IPS-20b (cell line): ENCODE results near the gene RTF1.

Experiments
- H3K27ac ChIP-seq: one replicate; pipeline ENCODE4 v1.5.1; 2013; ENCODE audit warnings: low read length
- H3K27me3 ChIP-seq: 2 replicates; pipeline ENCODE4 v1.6.1; 2013; ENCODE audit warnings: mild to moderate bottlenecking, low read length, inconsistent platforms; ENCODE audit not compliant: insufficient read depth
- H3K36me3 ChIP-seq: 2 replicates; pipeline ENCODE4 v1.6.1; 2013; ENCODE audit warnings: low read depth, mild to moderate bottlenecking, inconsistent platforms, low read length, moderate library complexity; ENCODE audit not compliant: insufficient read depth
- H3K4me1 ChIP-seq: 2 replicates; pipeline ENCODE4 v1.6.1; 2013; ENCODE audit warnings: mild to moderate bottlenecking, control low read depth, inconsistent platforms, low read length, moderate library complexity; ENCODE audit not compliant: insufficient read depth
- H3K4me3 ChIP-seq: 2 replicates; pipeline ENCODE4 v1.5.1; 2013; ENCODE audit warnings: mild to moderate bottlenecking, low read length, inconsistent platforms
- H3K9ac ChIP-seq: 2 replicates; pipeline ENCODE4 v1.6.1; 2013; ENCODE audit warnings: low read depth, mild to moderate bottlenecking, inconsistent platforms, low read length, moderate library complexity
- H3K9me3 ChIP-seq: 2 replicates; pipeline ENCODE4 v1.6.1; 2013; ENCODE audit warnings: mild to moderate bottlenecking, low read depth, low read length, inconsistent platforms; ENCODE audit not compliant: insufficient read depth

The RTF1 gene

GRCh38 chr15:41501931-41502794, 85.3 kb downstream of the RTF1 start:
- Histone ChIP-seq H3K27ac (no peak overlapping the region), H3K9ac (no peak overlapping the region), H3K9me3 (no peaks in the 10 kb centered on the region), H3K27me3 (peaks cover 98% of the 10 kb centered on the region), H3K36me3 (no peaks in the 10 kb centered on the region), H3K4me1 (no peaks in the 10 kb centered on the region), H3K4me3 (peak overlapping the region; percentile 54)

- H3K4me3 ChIP-seq: peak overlapping the region; percentile 54; the same call in 1 of the 2 replicates
- no peaks in the 10 kb centered on the region for H3K36me3 ChIP-seq
These were observed 86.1 kb downstream of the RTF1 start for GRCh38 chr15:41502795-41503668.

DNA sequence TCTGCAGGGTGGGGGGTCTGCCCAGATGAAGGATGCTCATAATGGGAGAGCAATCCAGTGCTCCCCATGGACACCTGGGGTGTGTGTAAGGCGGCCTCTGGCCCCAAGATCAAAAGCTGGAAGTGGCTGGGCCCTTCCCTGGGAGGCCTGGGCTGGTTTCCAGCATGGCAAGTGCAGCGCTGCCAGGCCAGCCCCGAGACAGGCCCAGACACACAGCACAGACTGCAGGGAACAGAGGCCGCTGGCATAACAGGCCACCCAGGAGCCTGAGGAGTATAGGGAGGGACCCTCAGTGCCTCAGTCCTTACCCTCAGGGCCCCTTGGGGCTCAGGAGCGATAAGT, 86.7 kb downstream of the RTF1 start:
- Histone ChIP-seq H3K27ac (no peak overlapping the region), H3K4me3 (no peak overlapping the region; the same call in 1 of the 2 replicates), H3K4me1 (no peaks in the 10 kb centered on the region), H3K9me3 (no peaks in the 10 kb centered on the region), H3K9ac (no peak overlapping the region), H3K27me3 (peaks cover 97% of the 10 kb centered on the region), H3K36me3 (no peaks in the 10 kb centered on the region)

More at GRCh38 chr15:41502795-41503668, 86.1 kb downstream of the RTF1 start:
- Histone ChIP-seq H3K27me3 (peaks cover 98% of the 10 kb centered on the region), H3K27ac (no peak overlapping the region), H3K4me1 (no peaks in the 10 kb centered on the region), H3K9me3 (no peaks in the 10 kb centered on the region), H3K9ac (no peak overlapping the region)

DNA sequence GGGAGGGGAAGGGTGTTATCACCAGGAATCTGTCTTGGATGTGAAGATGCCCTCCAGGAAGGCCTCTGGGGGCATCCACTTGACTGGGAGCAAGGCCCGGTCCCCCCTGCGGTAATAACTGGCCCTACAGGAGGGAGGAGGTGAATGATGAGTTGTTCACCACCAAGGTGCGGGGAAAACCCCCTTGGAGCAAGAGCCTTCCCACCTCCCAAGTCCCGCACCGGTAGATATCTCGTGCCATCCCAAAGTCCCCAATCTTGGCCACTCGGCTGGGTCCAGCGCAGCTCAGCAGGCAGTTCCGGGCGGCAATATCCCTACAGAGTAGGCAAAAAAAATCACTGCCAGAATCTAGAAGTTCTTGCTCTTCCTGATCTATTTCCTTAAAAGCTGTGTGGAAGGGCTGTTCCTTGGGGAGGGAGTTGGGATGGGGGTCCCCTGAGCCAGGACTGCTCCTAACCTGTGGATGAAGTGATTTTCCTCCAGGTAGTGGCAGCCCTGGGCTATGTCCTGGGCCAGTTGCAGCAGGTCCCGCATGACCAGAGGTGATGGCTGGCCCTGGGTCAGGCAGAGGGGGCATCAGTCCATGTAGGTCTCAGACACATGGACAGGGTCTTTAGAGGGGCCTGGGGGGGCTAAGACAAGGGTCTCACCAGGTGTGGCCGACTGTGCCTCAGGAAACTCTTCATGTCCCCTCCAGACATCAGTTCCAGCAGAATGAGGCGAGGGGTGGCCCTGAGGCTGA, 88.0 kb downstream of the RTF1 start:
- H3K4me3 ChIP-seq: no peak overlapping the region
- H3K27ac ChIP-seq: no peak overlapping the region
- peaks cover 97% of the 10 kb centered on the region for H3K27me3 ChIP-seq
- no peaks in the 10 kb centered on the region for H3K9me3 ChIP-seq
- no peaks in the 10 kb centered on the region for H3K4me1 ChIP-seq
- H3K9ac ChIP-seq: no peak overlapping the region
- H3K36me3 ChIP-seq: no peaks in the 10 kb centered on the region

DNA sequence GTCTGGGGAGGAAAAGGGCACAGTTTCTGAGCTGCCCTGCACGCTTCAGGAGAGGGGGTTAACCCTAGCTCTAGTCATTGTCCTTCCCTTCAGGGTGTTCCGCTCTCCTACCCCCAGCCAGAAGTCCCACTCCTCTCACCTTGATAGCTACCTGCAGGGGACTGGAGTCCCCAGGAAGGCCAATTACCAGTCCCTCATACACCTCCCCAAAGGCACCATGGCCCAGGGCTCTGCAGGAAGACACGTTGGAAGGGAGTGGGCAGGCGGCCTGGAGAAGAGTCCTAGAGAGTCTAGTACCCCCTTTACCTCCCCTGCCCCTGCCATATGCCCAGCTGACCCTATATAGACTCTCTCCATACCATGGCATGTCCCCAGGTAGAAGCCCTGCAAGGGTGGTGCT, 88.9 kb downstream of the RTF1 start:
- H3K27me3 ChIP-seq: peaks cover 97% of the 10 kb centered on the region
- no peak overlapping the region for H3K9ac ChIP-seq
- H3K9me3 ChIP-seq: no peaks in the 10 kb centered on the region
- no peak overlapping the region for H3K4me3 ChIP-seq
- H3K36me3 ChIP-seq: no peaks in the 10 kb centered on the region
- no peaks in the 10 kb centered on the region for H3K4me1 ChIP-seq
- no peak overlapping the region for H3K27ac ChIP-seq

- peaks cover 97% of the 10 kb centered on the region for H3K27me3 ChIP-seq
- no peaks in the 10 kb centered on the region for H3K4me1 ChIP-seq
- no peak overlapping the region for H3K27ac ChIP-seq
- H3K9ac ChIP-seq: no peak overlapping the region
- no peaks in the 10 kb centered on the region for H3K9me3 ChIP-seq
- H3K4me3 ChIP-seq: no peak overlapping the region
- H3K36me3 ChIP-seq: no peaks in the 10 kb centered on the region
These were observed 90.0 kb downstream of the RTF1 start for GRCh38 chr15:41506796-41507341.

GRCh38 chr15:41507820-41508290, 91.0 kb downstream of the RTF1 start:
- no peak overlapping the region for H3K9ac ChIP-seq

DNA sequence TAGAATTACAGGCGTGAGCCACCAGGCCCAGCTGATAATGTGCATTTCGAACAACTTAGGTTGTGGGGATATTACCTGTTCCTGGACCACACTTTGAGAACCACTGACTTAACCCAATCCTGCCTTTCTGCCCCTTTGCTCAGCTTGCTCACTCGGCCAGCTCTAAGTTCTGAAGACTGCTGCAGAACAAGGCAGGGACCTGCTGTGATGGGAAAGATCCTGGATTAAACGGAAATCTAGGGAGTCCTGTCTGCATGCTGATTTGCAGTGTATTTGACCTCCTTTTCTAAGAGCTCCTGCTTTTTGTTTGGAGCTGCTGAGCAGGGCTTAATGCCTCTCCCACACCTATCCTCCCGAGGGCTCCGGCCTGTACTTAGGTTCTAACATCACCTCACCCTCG, 93.8 kb downstream of the RTF1 start:
- no peak overlapping the region for H3K4me3 ChIP-seq
- H3K36me3 ChIP-seq: no peaks in the 10 kb centered on the region
- no peak overlapping the region for H3K27ac ChIP-seq
- no peaks in the 10 kb centered on the region for H3K4me1 ChIP-seq
- H3K27me3 ChIP-seq: peaks cover 88% of the 10 kb centered on the region
- H3K9ac ChIP-seq: no peak overlapping the region
- no peaks in the 10 kb centered on the region for H3K9me3 ChIP-seq

More at GRCh38 chr15:41507820-41508290, 91.0 kb downstream of the RTF1 start:
- Histone ChIP-seq H3K27me3 (peaks cover 97% of the 10 kb centered on the region), H3K9me3 (no peaks in the 10 kb centered on the region), H3K4me1 (no peaks in the 10 kb centered on the region), H3K4me3 (no peak overlapping the region), H3K36me3 (no peaks in the 10 kb centered on the region), H3K27ac (no peak overlapping the region)

GRCh38 chr15:41511331-41511898, 94.5 kb downstream of the RTF1 start:
- no peaks in the 10 kb centered on the region for H3K4me1 ChIP-seq
- H3K36me3 ChIP-seq: no peaks in the 10 kb centered on the region
- H3K4me3 ChIP-seq: peak overlapping the region; percentile 14; the same call in 1 of the 2 replicates
- H3K9ac ChIP-seq: no peak overlapping the region
- H3K9me3 ChIP-seq: no peaks in the 10 kb centered on the region
- no peak overlapping the region for H3K27ac ChIP-seq
- H3K27me3 ChIP-seq: peaks cover 82% of the 10 kb centered on the region

DNA sequence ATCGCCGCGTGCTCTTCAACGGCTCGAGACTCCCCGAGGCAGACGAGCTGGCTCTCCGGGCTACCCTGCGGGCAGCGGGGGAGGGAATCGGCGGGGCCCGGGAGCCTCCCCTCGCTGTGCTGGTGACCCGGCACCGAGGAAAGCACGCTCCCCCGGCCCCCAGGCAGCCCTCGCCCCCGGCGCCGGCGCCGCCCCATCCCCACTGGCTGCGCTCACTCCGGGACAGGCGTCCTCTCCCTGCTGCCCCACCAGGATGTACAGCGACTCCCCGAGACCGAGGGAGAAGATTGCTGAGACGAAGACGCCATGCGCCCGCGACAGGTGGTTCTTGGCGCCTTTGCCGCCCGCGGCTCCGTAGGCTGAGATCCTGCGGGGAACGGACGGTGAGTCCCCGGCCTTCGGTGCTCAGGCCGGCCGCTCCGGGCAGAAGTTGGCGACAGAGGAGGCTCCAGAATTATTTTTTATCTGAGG, 95.0 kb downstream of the RTF1 start:
- Histone ChIP-seq H3K4me1 (no peaks in the 10 kb centered on the region), H3K27ac (no peak overlapping the region), H3K27me3 (peaks cover 78% of the 10 kb centered on the region), H3K9me3 (no peaks in the 10 kb centered on the region), H3K9ac (no peak overlapping the region), H3K4me3 (peak overlapping the region; percentile 23; the same call in 1 of the 2 replicates), H3K36me3 (peaks cover 1% of the 10 kb centered on the region; the same call in 1 of the 2 replicates)
